H1 (cell line): Measurements from ENCODE around the gene ZNF689. TPM values are rescaled to one million over a fixed set of nuclear protein-coding genes. Genes with fewer than 3 reads are reported as not detected.
"Not testable (repeated sequence)": the region's sequence is repeated elsewhere in the genome, so short reads cannot be mapped to it uniquely, and the experiment has no call there.

Source experiments
- CTCF ChIA-PET: fragments of 300-600 bp; sonication (Branson Sonifier 250); formaldehyde crosslinking; loops from one replicate; lab custom pipeline; 2021; ENCODE audit not compliant: partially characterized antibody; lab: Charles Lee
- POLR2A ChIA-PET: fragments of 300-600 bp; sonication (Branson Sonifier 250); formaldehyde crosslinking; loops from one replicate; lab custom pipeline; 2021; ENCODE audit warnings: inconsistent platforms; ENCODE audit not compliant: partially characterized antibody; lab: Charles Lee
- DNase-seq, 2 experiments: peaks; one replicate each; pipeline versions ENCODE4 v3.0.0 to v3.0.0-alpha.2; 2010 to 2022; ENCODE audit warnings: low spot score in 2 of 2, low read depth in 1 of 2, mixed read lengths in 1 of 2
- FAIRE-seq: peaks from 2 replicates; lab custom pipeline; 2011; peaks lifted over from hg19 to GRCh38; lab: Jason Lieb, UNC
- H2AFZ ChIP-seq: 2 replicates; pipeline ENCODE4 v1.8.1; 2012; ENCODE audit warnings: low read length, inconsistent platforms
- H2AK5ac ChIP-seq: 2 replicates; pipeline ENCODE4 v1.6.1; 2013; ENCODE audit warnings: low read depth, low read length
- H2BK120ac ChIP-seq: replicated peaks from 2 replicates; pipeline ENCODE3; 2013; ENCODE audit warnings: low read depth, low read length, inconsistent platforms
- H2BK12ac ChIP-seq: 2 replicates; pipeline ENCODE4 v1.6.1; 2013; ENCODE audit warnings: low read depth, low read length
- H2BK15ac ChIP-seq: 2 replicates; pipeline ENCODE4 v1.6.1; 2013; ENCODE audit warnings: low read length
- H2BK20ac ChIP-seq: 2 replicates; pipeline ENCODE4 v1.6.1; 2013; ENCODE audit warnings: low read length
- H2BK5ac ChIP-seq: 2 replicates; pipeline ENCODE4 v1.6.1; 2013; ENCODE audit warnings: low read depth, low read length
- H3K14ac ChIP-seq: 2 replicates; pipeline ENCODE4 v1.6.1; 2013; ENCODE audit warnings: inconsistent platforms; ENCODE audit not compliant: insufficient read length
- H3K18ac ChIP-seq: 2 replicates; pipeline ENCODE4 v1.6.1; 2013; ENCODE audit warnings: low read length; ENCODE audit errors: extremely low read depth
- H3K23ac ChIP-seq: 2 replicates; pipeline ENCODE4 v1.6.1; 2013; ENCODE audit warnings: inconsistent platforms; ENCODE audit not compliant: insufficient read length
- H3K23me2 ChIP-seq: 2 replicates; pipeline ENCODE4 v1.6.1; 2013; ENCODE audit warnings: low read depth, low read length
- H3K27ac ChIP-seq: 2 replicates; pipeline ENCODE4 v1.6.1; 2011; ENCODE audit warnings: low read depth, low read length, inconsistent platforms
- H3K27me3 ChIP-seq, 4 experiments: replicated peaks in 1 of 4; 1 replicate in 1 of 4; 2 replicates in 3 of 4; pipeline versions ENCODE4 v1.6.1 to v1.8.1; 2011 to 2013; ENCODE audit warnings: low read length in 3 of 4, mild to moderate bottlenecking in 3 of 4, inconsistent platforms in 2 of 4, mixed read lengths in 2 of 4, moderate library complexity in 1 of 4; ENCODE audit not compliant: control insufficient read depth in 3 of 4, insufficient read depth in 3 of 4; ENCODE audit errors: extremely low read depth in 1 of 4
- H3K36me3 ChIP-seq, 4 experiments: 2 replicates each; pipeline versions ENCODE4 v1.6.1 to v1.8.1; 2011 to 2013; ENCODE audit warnings: mild to moderate bottlenecking in 4 of 4, low read length in 3 of 4, moderate library complexity in 2 of 4, control low read depth in 1 of 4, inconsistent platforms in 1 of 4; ENCODE audit not compliant: insufficient read depth in 4 of 4, control insufficient read depth in 2 of 4
- H3K4ac ChIP-seq: replicated peaks from 2 replicates; pipeline ENCODE3; 2013; ENCODE audit warnings: low read length, low read depth, mixed read lengths, inconsistent platforms; ENCODE audit not compliant: insufficient read length
- H3K4me1 ChIP-seq, 4 experiments: replicated peaks in 1 of 4; 1 replicate in 1 of 4; 2 replicates in 3 of 4; pipeline versions ENCODE4 v1.6.1 to v1.8.1; 2011 to 2013; ENCODE audit warnings: low read length in 3 of 4, inconsistent platforms in 2 of 4, mixed read lengths in 1 of 4; ENCODE audit not compliant: insufficient read depth in 4 of 4, control insufficient read depth in 3 of 4
- H3K4me2 ChIP-seq, 2 experiments: 2 replicates each; pipeline versions ENCODE4 v1.6.1 to v1.8.1; 2011 to 2013; ENCODE audit warnings: low read depth in 2 of 2, low read length in 2 of 2, control low read depth in 1 of 2, inconsistent platforms in 1 of 2, mild to moderate bottlenecking in 1 of 2; ENCODE audit not compliant: insufficient read depth in 1 of 2
- H3K4me3 ChIP-seq, 4 experiments: fragments of 200-600, 300-600 bp in 1 of 4; sonication (generic), shearing (Covaris generic), sonication (Bioruptor Twin) in 1 of 4; 2 replicates each; pipeline versions ENCODE4 v1.5.1 to v1.8.1; 2011 to 2016; ENCODE audit warnings: low read length in 4 of 4, low read depth in 3 of 4, control low read depth in 2 of 4, inconsistent platforms in 2 of 4, mild to moderate bottlenecking in 2 of 4, mixed read lengths in 1 of 4, moderate library complexity in 1 of 4; ENCODE audit not compliant: insufficient read depth in 2 of 4; ENCODE audit errors: extremely low read depth in 1 of 4
- H3K56ac ChIP-seq: replicated peaks from 2 replicates; pipeline ENCODE3; 2013; ENCODE audit warnings: low read depth, mild to moderate bottlenecking, mixed read lengths, low read length, inconsistent platforms; ENCODE audit not compliant: insufficient read length
- H3K79me1 ChIP-seq: 2 replicates; pipeline ENCODE4 v1.6.1; 2013; ENCODE audit warnings: low read depth, low read length, control low read depth
- H3K79me2 ChIP-seq, 2 experiments: 2 replicates each; pipeline versions ENCODE4 v1.6.1 to v1.8.1; 2012 to 2013; ENCODE audit warnings: low read length in 2 of 2, mild to moderate bottlenecking in 2 of 2, inconsistent platforms in 1 of 2; ENCODE audit not compliant: insufficient read depth in 2 of 2, control insufficient read depth in 1 of 2
- H3K9ac ChIP-seq, 4 experiments: replicated peaks in 1 of 4; 1 replicate in 1 of 4; 2 replicates in 3 of 4; pipeline versions ENCODE4 v1.6.1 to v1.8.1; 2011 to 2013; ENCODE audit warnings: low read depth in 3 of 4, low read length in 3 of 4, control low read depth in 2 of 4, mild to moderate bottlenecking in 2 of 4, moderate library complexity in 2 of 4, inconsistent platforms in 1 of 4; ENCODE audit errors: extremely low read depth in 1 of 4
- H3K9me3 ChIP-seq, 2 experiments: 2 replicates each; pipeline versions ENCODE4 v1.6.1 to v1.8.1; 2012 to 2013; ENCODE audit warnings: mild to moderate bottlenecking in 2 of 2, moderate library complexity in 2 of 2, control low read depth in 1 of 2, inconsistent platforms in 1 of 2, low read depth in 1 of 2, low read length in 1 of 2, mixed read lengths in 1 of 2; ENCODE audit not compliant: insufficient read depth in 2 of 2
- H4K20me1 ChIP-seq, 2 experiments: replicated peaks in 1 of 2; 2 replicates each; pipeline versions ENCODE3 to v1.8.1; 2011 to 2013; ENCODE audit warnings: inconsistent platforms in 2 of 2, low read length in 2 of 2, mild to moderate bottlenecking in 1 of 2; ENCODE audit not compliant: insufficient read depth in 2 of 2, control insufficient read depth in 1 of 2
- H4K5ac ChIP-seq: 2 replicates; pipeline ENCODE4 v1.6.1; 2013; ENCODE audit warnings: low read length, low read depth, mixed read lengths, inconsistent platforms; ENCODE audit not compliant: insufficient read length
- H4K8ac ChIP-seq: 2 replicates; pipeline ENCODE4 v1.8.0; 2013; ENCODE audit warnings: mild to moderate bottlenecking, moderate library complexity, low read length, inconsistent platforms; ENCODE audit not compliant: insufficient read depth; ENCODE audit errors: extremely low read depth
- H4K91ac ChIP-seq: replicated peaks from 2 replicates; pipeline ENCODE3; 2013; ENCODE audit warnings: low read length, mixed read lengths, inconsistent platforms; ENCODE audit not compliant: insufficient read length
- WGBS, 2 experiments: shearing (Covaris generic) in 1 of 2; methylation state at CpG; one replicate each; pipeline versions ENCODE4 v1.1.6 to v1.1.7; 2013 to 2015; ENCODE audit warnings: low lambda C conversion rate in 2 of 2, mixed read lengths in 2 of 2, inconsistent platforms in 1 of 2, low coverage in 1 of 2, missing lambda C conversion rate in 1 of 2; ENCODE audit not compliant: insufficient replicate concordance in 2 of 2, insufficient coverage in 1 of 2, insufficient read length in 1 of 2; ENCODE audit errors: extremely low coverage in 1 of 2, missing lambda C conversion rate in 1 of 2; 5-methylcytosine and 5-hydroxymethylcytosine counted together
- polyA plus RNA-seq, 7 experiments: library from polyadenylated mRNA; depleted of rRNA in 3 of 7; stranded (reverse) in 5 of 7; unstranded in 2 of 7; fragments of >200 nt in 5 of 7; fragments of 200-250 nt in 2 of 7; gene quantifications; 1 replicate in 5 of 7; 2 replicates in 1 of 7; 4 replicates in 1 of 7; pipeline versions ENCODE4 v1.2.1 to v1.2.3, GENCODE V29; 2011 to 2013; ENCODE audit warnings: missing spikeins in 2 of 7, mixed read lengths in 2 of 7
- total RNA-seq: library from RNA; stranded (reverse); fragmentation: NEBNext Ultra II Directional; extraction: Animal tissue kit (Norgen Biotek cat#: 25700); gene quantifications from 2 replicates; pipeline ENCODE4 v1.2.1, GENCODE V29; 2021

The ZNF689 gene
- total and polyA plus RNA-seq, 2 of the 8 experiments (the other 6 are each of a cell fraction or from before 2014, with no cell fraction given), result 14.3 to 15.3 TPM

- not testable (repeated sequence) for FAIRE-seq, H2BK12ac ChIP-seq, H3K56ac ChIP-seq, H3K23me2 ChIP-seq, H2AK5ac ChIP-seq, H4K5ac ChIP-seq, H3K18ac ChIP-seq, H4K20me1 ChIP-seq, H2BK5ac ChIP-seq, H2BK20ac ChIP-seq, H3K4me3 ChIP-seq, H3K23ac ChIP-seq, H3K9me3 ChIP-seq, H3K27ac ChIP-seq, H3K79me2 ChIP-seq, H4K91ac ChIP-seq, H3K79me1 ChIP-seq, H3K4ac ChIP-seq, H3K36me3 ChIP-seq, H2BK120ac ChIP-seq, H3K4me1 ChIP-seq, DNase-seq, H4K8ac ChIP-seq, H3K27me3 ChIP-seq, H2BK15ac ChIP-seq, H3K14ac ChIP-seq, H3K4me2 ChIP-seq, H2AFZ ChIP-seq, H3K9ac ChIP-seq
- ChIA-PET CTCF (interaction anchor here (0.6 to 8.1 kb wide), 7 partner anchors 17 to 239 kb away, joined by 3 to 74 read pairs (median 4); no protein-coding TSS in a partner anchor), POLR2A (interaction anchor here (0.6 kb wide), 1 partner anchor 254 kb away, joined by 3 read pairs; no protein-coding TSS in a partner anchor)
- WGBS, 2 experiments, result 80% methylated on average over 7 of the region's 7 CpGs; no CpG with 5 or more reads in 1 of the 2 experiments
Measured at GRCh38 chr16:30632454-30632853, 22.3 kb upstream of the ZNF689 start.
